H1 (cell line): ENCODE data around the gene PKP3. TPM values are rescaled to one million over a fixed set of nuclear protein-coding genes. Genes with fewer than 3 reads are reported as not detected.

ENCODE experiments used
- ASH2L ChIP-seq: fragments of 200-600, 300-600 bp; sonication (generic); IDR thresholded peaks from one replicate; pipeline ENCODE4 v1.7.1; 2017; ENCODE audit warnings: low read length
- CBX5 ChIP-seq: fragments of 300-800, 300-1000 bp; sonication (generic); IDR thresholded peaks from 2 replicates; pipeline ENCODE4 v1.7.1; 2016; ENCODE audit warnings: antibody characterized with exemption, low read length, low read depth
- CBX8 ChIP-seq: fragments of 300-800, 300-1000 bp; sonication (generic); IDR thresholded peaks from 2 replicates; pipeline ENCODE4 v1.7.1; 2016; ENCODE audit warnings: low read depth, low read length, borderline replicate concordance
- CTBP2 ChIP-seq: IDR thresholded peaks from 2 replicates; pipeline ENCODE4 v1.7.0; 2011; ENCODE audit warnings: borderline replicate concordance, mild to moderate bottlenecking, moderate library complexity, mixed read lengths, low read length; ENCODE audit not compliant: insufficient read depth, insufficient read length
- EP300 ChIP-seq, 2 experiments: IDR thresholded peaks; 1 replicate in 1 of 2; 2 replicates in 1 of 2; pipeline ENCODE4 v1.6.1; 2011 to 2012; ENCODE audit warnings: low read depth in 2 of 2, low read length in 2 of 2, mild to moderate bottlenecking in 2 of 2, borderline replicate concordance in 1 of 2, inconsistent platforms in 1 of 2, moderate library complexity in 1 of 2
- GABPA ChIP-seq: IDR thresholded peaks from 2 replicates; pipeline ENCODE4 v1.6.1; 2011; ENCODE audit warnings: mild to moderate bottlenecking, low read length, moderate library complexity, borderline replicate concordance; ENCODE audit not compliant: insufficient read depth
- HDAC6 ChIP-seq: IDR thresholded peaks from one replicate; pipeline ENCODE4 v1.7.1; 2012; ENCODE audit warnings: low read depth, mild to moderate bottlenecking, inconsistent platforms, low read length, moderate library complexity
- JUN ChIP-seq: IDR thresholded peaks from 2 replicates; pipeline ENCODE4 v1.6.1; 2011; ENCODE audit warnings: low read depth, mild to moderate bottlenecking, improper control_type of control experiment, low read length
- MAFK ChIP-seq: IDR thresholded peaks from 2 replicates; pipeline ENCODE4 v1.6.1; 2012; ENCODE audit warnings: low read depth, mild to moderate bottlenecking, improper control_type of control experiment, low read length
- NRF1 ChIP-seq: IDR thresholded peaks from 2 replicates; pipeline ENCODE4 v1.6.1; 2011; ENCODE audit warnings: mild to moderate bottlenecking, low read depth, low read length, improper control_type of control experiment
- PHF8 ChIP-seq: fragments of 200-600 bp; sonication (generic); conservative IDR thresholded peaks from 2 replicates; pipeline ENCODE4 v1.7.1; 2012; ENCODE audit warnings: low read depth, mild to moderate bottlenecking, inconsistent platforms, low read length, moderate library complexity
- POLR2A ChIP-seq, 2 experiments: IDR thresholded peaks; 1 replicate in 1 of 2; 2 replicates in 1 of 2; pipeline ENCODE4 v1.6.1; 2011; ENCODE audit warnings: low read depth in 2 of 2, low read length in 2 of 2, mild to moderate bottlenecking in 2 of 2; ENCODE audit errors: control extremely low read depth in 1 of 2
- RAD21 ChIP-seq, 2 experiments: IDR thresholded peaks in 1 of 2; conservative IDR thresholded peaks in 1 of 2; 2 replicates each; pipeline ENCODE4 v1.6.1; 2011; ENCODE audit warnings: low read depth in 2 of 2, low read length in 2 of 2, improper control_type of control experiment in 1 of 2, inconsistent platforms in 1 of 2, mild to moderate bottlenecking in 1 of 2, moderate library complexity in 1 of 2
- RBBP5 ChIP-seq: IDR thresholded peaks from 2 replicates; pipeline ENCODE4 v1.7.1; 2012; ENCODE audit warnings: low read depth, mild to moderate bottlenecking, inconsistent platforms, low read length, moderate library complexity, borderline replicate concordance
- RFX5 ChIP-seq: IDR thresholded peaks from 2 replicates; pipeline ENCODE4 v1.6.1; 2011; ENCODE audit warnings: low read depth, low read length, improper control_type of control experiment, borderline replicate concordance
- SAP30 ChIP-seq: fragments of 300-600 bp; sonication (generic); IDR thresholded peaks from 2 replicates; pipeline ENCODE4 v1.7.1; 2012; ENCODE audit warnings: low read length, moderate library complexity, mild to moderate bottlenecking, inconsistent platforms; ENCODE audit not compliant: insufficient read depth, insufficient replicate concordance
- SRF ChIP-seq: IDR thresholded peaks from 2 replicates; pipeline ENCODE4 v1.6.1; 2011; ENCODE audit warnings: mild to moderate bottlenecking, low read depth, low read length, moderate library complexity
- TAF7 ChIP-seq: optimal IDR thresholded peaks from 2 replicates; pipeline ENCODE3; 2011; ENCODE audit warnings: low read depth, mild to moderate bottlenecking, inconsistent platforms, low read length, moderate library complexity, borderline replicate concordance
- TEAD4 ChIP-seq: IDR thresholded peaks from 2 replicates; pipeline ENCODE4 v1.6.1; 2012; ENCODE audit warnings: low read depth, low read length, inconsistent platforms, mixed read lengths
- ZNF274 ChIP-seq: IDR thresholded peaks from 2 replicates; pipeline ENCODE4 v1.7.0; 2012; ENCODE audit warnings: low read length, borderline replicate concordance; ENCODE audit errors: extremely low read depth
- polyA plus RNA-seq, 7 experiments: library from polyadenylated mRNA; depleted of rRNA in 3 of 7; stranded (reverse) in 5 of 7; unstranded in 2 of 7; fragments of >200 nt in 5 of 7; fragments of 200-250 nt in 2 of 7; gene quantifications; 1 replicate in 5 of 7; 2 replicates in 1 of 7; 4 replicates in 1 of 7; pipeline versions ENCODE4 v1.2.1 to v1.2.3, GENCODE V29; 2011 to 2013; ENCODE audit warnings: missing spikeins in 2 of 7, mixed read lengths in 2 of 7
- total RNA-seq: library from RNA; stranded (reverse); fragmentation: NEBNext Ultra II Directional; extraction: Animal tissue kit (Norgen Biotek cat#: 25700); gene quantifications from 2 replicates; pipeline ENCODE4 v1.2.1, GENCODE V29; 2021
- TF ChIP-seq, protein P1 (sequence below): IDR thresholded peaks from 2 replicates; pipeline ENCODE4 v1.6.1; 2012; ENCODE audit warnings: inconsistent platforms
- TF ChIP-seq, protein P2 (sequence below): IDR thresholded peaks from 2 replicates; pipeline ENCODE4 v1.6.1; 2012; ENCODE audit warnings: inconsistent platforms

Gene PKP3
- total and polyA plus RNA-seq, 2 of the 8 experiments (the other 6 are each of a cell fraction or from before 2014, with no cell fraction given) = 16.7 to 28.7 TPM

DNA sequence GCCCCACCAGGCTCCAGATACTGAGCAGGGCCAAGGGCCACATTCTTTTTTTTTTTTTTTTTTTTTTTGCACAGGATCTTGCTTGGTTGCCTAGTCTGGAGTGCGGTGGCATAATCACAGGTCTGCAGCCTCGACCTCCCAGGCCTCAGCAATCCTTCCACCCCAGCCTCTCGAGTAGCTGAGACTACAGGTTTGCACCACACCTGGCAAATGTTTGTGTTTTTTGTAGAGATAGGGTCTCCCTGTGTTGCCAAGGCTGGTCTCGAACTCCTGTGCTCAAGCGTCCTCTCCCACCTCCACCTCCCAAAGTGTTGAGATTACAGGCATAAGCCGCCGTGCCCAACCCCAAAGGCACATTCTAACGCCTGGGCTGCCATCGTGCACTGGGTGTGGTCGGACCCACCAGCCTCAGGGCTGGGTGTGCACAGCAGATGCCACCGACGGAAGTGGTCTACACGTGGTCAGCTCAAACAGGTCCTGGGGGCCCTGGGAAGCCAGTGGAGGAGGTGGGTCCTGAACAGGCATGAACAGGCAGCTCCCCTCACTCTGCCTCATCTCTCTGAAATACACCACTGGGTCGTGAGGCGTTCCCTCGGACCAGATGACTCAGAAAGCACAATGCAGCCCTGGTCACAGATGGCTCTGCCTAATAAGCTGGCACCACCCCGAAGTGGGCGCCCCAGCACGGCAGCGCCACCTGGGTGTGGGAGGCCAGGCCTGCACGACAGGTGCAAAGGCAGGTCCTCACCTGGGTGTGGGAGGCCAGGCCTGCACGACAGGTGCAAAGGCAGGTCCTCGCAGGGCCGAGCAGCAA lies 29.9 kb upstream of the PKP3 start (continued):
- TF ChIP-seq RAD21 (IDR thresholded peaks at IDR 0.05 in 1 of 2, conservative IDR thresholded peaks at IDR 0.05 in 1 of 2; ENCODE audit: low read depth in 2 of 2, low read length in 2 of 2) (peak; percentile 57 to 70), CBX5 (no peak), TAF7 (no peak), POLR2A (IDR thresholded peaks at IDR 0.05; ENCODE audit: control extremely low read depth in 1 of 2, low read depth in 2 of 2, low read length in 2 of 2) (no peak; a peak in 1 of 3 replicates), EP300 (IDR thresholded peaks at IDR 0.05; ENCODE audit: borderline replicate concordance in 1 of 2, low read depth in 2 of 2, low read length in 2 of 2) (no peak), TEAD4 (no peak), HDAC6 (no peak), SRF (no peak), SAP30 (no peak), ASH2L (no peak), NRF1 (no peak), MAFK (no peak), GABPA (no peak; the same call in 1 of the 2 replicates), RFX5 (no peak), PHF8 (no peak), JUN (no peak), CBX8 (no peak), RBBP5 (no peak), ZNF274 (no peak), CTBP2 (no peak)
- TF ChIP-seq, protein P1, sequence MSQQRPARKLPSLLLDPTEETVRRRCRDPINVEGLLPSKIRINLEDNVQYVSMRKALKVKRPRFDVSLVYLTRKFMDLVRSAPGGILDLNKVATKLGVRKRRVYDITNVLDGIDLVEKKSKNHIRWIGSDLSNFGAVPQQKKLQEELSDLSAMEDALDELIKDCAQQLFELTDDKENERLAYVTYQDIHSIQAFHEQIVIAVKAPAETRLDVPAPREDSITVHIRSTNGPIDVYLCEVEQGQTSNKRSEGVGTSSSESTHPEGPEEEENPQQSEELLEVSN = 0 out of 2 replicates have a peak, but pooled peaks have one; percentile 28
- TF ChIP-seq, protein P2, sequence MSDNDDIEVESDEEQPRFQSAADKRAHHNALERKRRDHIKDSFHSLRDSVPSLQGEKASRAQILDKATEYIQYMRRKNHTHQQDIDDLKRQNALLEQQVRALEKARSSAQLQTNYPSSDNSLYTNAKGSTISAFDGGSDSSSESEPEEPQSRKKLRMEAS = peak; percentile 82
